Hepatocyte (in vitro differentiated cells): ENCODE data around the gene FOXO1.

Source experiments
- CTCF ChIP-seq: fragments of 200-600 bp; sonication (generic); IDR thresholded peaks from 2 replicates; pipeline ENCODE4 v1.5.1; 2016; ENCODE audit warnings: antibody characterized with exemption, mild to moderate bottlenecking; ENCODE audit not compliant: poor library complexity
- EZH2 ChIP-seq: fragments of 200-600 bp; sonication (generic); IDR thresholded peaks from 2 replicates; pipeline ENCODE4 v1.6.1; 2016; ENCODE audit warnings: antibody characterized with exemption, mild to moderate bottlenecking, borderline replicate concordance
- EZH2phosphoT487 ChIP-seq: fragments of 200-600 bp; sonication (generic); IDR thresholded peaks from one replicate; pipeline ENCODE4 v1.6.1; 2018; ENCODE audit warnings: antibody characterized with exemption, mild to moderate bottlenecking, low read depth, moderate library complexity; ENCODE audit not compliant: unreplicated experiment, severe bottlenecking

- no peak for TF ChIP-seq CTCF
- TF ChIP-seq EZH2phosphoT487 = no peak
- no peak for TF ChIP-seq EZH2
These were observed 95.5 kb downstream of the FOXO1 start for GRCh38 chr13:40570930-40571329.
